ENCODE measurements around the gene GREB1L.

The GREB1L gene

DNA sequence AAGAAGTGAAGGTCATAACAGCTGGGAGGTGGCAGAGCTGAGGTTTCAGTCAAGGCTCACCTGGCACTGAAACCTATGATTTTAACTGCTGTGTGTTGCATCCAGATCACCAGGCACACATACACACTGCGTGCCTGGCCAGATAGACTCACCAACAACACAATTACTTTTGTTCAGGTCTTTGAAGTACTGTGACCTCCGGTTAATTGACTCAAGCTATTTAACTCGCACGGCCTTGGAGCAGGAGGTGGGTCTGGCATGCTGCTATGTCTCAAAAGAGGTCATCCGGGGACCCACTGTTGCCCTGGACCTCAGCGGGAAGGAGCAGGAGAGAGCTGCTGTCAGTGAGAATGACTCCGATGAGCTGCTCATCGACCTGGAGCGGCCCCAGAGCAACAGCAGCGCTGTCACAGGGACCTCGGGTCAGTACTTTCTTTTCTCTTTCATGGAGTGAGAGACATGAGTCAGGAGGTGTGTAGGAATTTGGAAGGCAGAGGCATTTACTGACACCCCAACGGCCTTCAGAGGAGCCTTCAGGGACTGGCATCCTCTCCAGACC lies 254.3 kb downstream of the GREB1L start:
- Histone ChIP-seq H3K36me3 (ENCODE audit: control insufficient read depth, low read depth, low read length) (no peaks in the 10 kb centered on the region), H3K27ac (ENCODE audit: low read length) (no peak overlapping the region), H3K4me1 (ENCODE audit: control insufficient read depth, low read depth, low read length) (no peaks in the 10 kb centered on the region), H3K27me3 (ENCODE audit: control insufficient read depth, insufficient read depth, low read length) (no peaks in the 10 kb centered on the region), H3K9me3 (ENCODE audit: control insufficient read depth, low read depth, low read length) (no peaks in the 10 kb centered on the region), H3K9ac (ENCODE audit: low read length) (no peak overlapping the region), H3K4me3 (ENCODE audit: low read length) (no peak overlapping the region)

DNA sequence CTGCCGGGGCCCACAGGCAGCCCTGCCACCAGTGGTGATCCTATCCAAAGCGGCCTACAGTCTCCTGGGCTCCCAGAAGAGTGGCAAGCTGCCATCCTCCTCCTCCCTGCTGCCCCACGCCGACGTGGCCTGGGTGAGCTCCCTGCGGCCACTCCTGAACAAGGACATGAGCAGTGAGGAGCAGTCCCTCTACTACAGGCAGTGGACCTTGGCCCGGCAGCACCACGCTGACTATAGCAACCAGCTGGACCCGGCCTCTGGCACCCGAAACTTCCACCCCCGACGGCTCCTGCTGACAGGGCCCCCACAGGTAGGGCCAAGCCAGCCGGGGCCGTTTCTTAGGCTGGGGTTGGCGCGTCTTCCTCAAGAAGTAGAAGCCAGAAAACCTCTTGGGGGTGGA lies 258.0 kb downstream of the GREB1L start:
- Histone ChIP-seq H3K9me3 (ENCODE audit: control insufficient read depth, low read depth, low read length) (no peaks in the 10 kb centered on the region), H3K4me3 (ENCODE audit: low read length) (no peak overlapping the region), H3K9ac (ENCODE audit: low read length) (no peak overlapping the region)

DNA sequence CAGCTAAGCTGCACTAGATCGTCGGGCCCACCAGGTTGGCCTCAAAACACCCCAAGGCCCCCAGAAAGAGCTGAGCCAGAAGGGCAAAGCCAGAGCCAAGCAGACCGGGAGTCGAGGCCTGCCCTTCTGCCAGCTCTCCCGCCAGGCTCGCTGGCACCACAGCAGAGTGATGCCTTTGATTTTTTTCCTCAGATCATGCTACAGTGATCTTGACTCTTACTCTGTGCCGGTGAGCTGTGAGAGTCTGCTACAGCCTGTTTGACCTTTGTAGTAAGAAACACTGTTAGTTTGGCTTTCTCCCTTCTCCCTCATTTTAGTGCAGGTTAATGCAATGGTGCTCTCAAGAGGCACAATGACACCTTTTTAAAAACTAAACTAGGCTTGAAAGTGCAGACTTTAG lies 260.6 kb downstream of the GREB1L start:
- H3K9ac ChIP-seq (ENCODE audit: low read length) = no peak overlapping the region
- no peak overlapping the region for H3K27ac ChIP-seq (ENCODE audit: low read length)
- no peaks in the 10 kb centered on the region for H3K9me3 ChIP-seq (ENCODE audit: control insufficient read depth, low read depth, low read length)
- H3K27me3 ChIP-seq (ENCODE audit: control insufficient read depth, insufficient read depth, low read length) = no peaks in the 10 kb centered on the region
- no peak overlapping the region for H3K4me3 ChIP-seq (ENCODE audit: low read length)
- no peaks in the 10 kb centered on the region for H3K4me1 ChIP-seq (ENCODE audit: control insufficient read depth, low read depth, low read length)
- H3K36me3 ChIP-seq (ENCODE audit: control insufficient read depth, low read depth, low read length) = no peaks in the 10 kb centered on the region

More for the DNA sequence above, 258.0 kb downstream of the GREB1L start:
- Histone ChIP-seq H3K27me3 (ENCODE audit: control insufficient read depth, insufficient read depth, low read length) (no peaks in the 10 kb centered on the region), H3K36me3 (ENCODE audit: control insufficient read depth, low read depth, low read length) (no peaks in the 10 kb centered on the region), H3K27ac (ENCODE audit: low read length) (no peak overlapping the region), H3K4me1 (ENCODE audit: control insufficient read depth, low read depth, low read length) (no peaks in the 10 kb centered on the region)

DNA sequence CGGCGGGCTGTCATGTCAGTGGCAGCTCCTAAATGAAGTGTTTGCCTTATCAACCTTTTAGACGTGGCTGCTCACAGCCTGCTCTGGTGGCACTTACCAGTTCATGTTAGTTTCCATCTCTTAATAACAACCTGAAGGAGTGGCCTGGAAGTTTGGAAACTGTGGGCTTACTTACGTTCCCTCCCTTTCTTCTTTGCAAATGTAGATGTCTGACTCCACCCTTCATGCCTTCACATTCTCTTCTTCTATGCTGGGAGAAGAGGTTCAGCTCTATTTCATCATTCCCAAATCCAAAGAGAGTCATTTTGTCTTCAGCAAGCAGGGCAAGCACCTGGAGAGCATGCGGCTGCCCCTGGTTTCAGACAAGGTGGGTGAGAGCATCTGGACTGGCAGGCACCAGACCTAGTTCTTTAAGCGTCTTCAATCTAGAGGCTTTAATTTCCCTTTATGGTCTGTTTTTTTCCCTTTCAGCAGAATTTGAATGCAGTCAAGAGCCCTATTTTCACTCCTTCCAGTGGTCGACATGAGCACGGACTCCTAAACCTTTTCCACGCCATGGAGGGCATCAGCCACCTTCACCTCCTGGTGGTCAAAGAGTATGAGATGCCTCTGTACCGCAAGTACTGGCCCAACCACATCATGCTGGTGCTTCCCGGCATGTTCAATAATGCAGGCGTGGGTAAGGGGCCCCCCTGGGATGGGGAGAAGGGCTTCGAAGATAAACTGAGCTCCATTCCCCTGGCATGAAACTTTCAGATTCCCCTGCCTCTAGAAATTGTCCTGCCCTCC lies 266.1 kb downstream of the GREB1L start:
- Histone ChIP-seq H3K4me3 (ENCODE audit: low read length) (no peak overlapping the region), H3K27ac (ENCODE audit: low read length) (no peak overlapping the region), H3K9ac (ENCODE audit: low read length) (no peak overlapping the region), H3K36me3 (ENCODE audit: control insufficient read depth, low read depth, low read length) (no peaks in the 10 kb centered on the region), H3K27me3 (ENCODE audit: control insufficient read depth, insufficient read depth, low read length) (no peaks in the 10 kb centered on the region), H3K4me1 (ENCODE audit: control insufficient read depth, low read depth, low read length) (no peaks in the 10 kb centered on the region), H3K9me3 (ENCODE audit: control insufficient read depth, low read depth, low read length) (no peaks in the 10 kb centered on the region)

DNA sequence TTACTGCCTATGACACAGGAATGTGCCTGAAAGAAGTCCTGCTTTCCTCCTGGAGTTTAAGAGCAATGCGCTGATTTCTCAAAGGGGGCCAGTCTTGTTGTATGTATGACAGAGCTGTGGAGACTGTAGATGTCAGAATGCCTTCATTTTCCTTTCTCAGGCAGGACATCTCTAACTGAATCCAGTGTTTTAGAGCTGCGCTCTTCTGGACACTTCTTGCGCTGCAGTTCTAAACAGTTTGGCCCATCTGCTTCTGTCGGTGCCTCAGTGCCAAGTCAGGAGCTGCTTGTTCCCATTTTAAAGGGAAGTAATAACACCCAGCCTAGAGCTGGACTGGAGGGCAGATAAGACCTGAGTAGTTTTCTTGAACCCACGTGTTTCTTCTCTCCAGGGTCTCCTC lies 267.0 kb downstream of the GREB1L start:
- no peak overlapping the region for H3K27ac ChIP-seq (ENCODE audit: low read length)
- H3K4me1 ChIP-seq (ENCODE audit: control insufficient read depth, low read depth, low read length) = no peaks in the 10 kb centered on the region
- no peaks in the 10 kb centered on the region for H3K27me3 ChIP-seq (ENCODE audit: control insufficient read depth, insufficient read depth, low read length)
- H3K9ac ChIP-seq (ENCODE audit: low read length) = no peak overlapping the region
- H3K36me3 ChIP-seq (ENCODE audit: control insufficient read depth, low read depth, low read length) = peaks cover 3% of the 10 kb centered on the region
- no peak overlapping the region for H3K4me3 ChIP-seq (ENCODE audit: low read length)
- no peaks in the 10 kb centered on the region for H3K9me3 ChIP-seq (ENCODE audit: control insufficient read depth, low read depth, low read length)

DNA sequence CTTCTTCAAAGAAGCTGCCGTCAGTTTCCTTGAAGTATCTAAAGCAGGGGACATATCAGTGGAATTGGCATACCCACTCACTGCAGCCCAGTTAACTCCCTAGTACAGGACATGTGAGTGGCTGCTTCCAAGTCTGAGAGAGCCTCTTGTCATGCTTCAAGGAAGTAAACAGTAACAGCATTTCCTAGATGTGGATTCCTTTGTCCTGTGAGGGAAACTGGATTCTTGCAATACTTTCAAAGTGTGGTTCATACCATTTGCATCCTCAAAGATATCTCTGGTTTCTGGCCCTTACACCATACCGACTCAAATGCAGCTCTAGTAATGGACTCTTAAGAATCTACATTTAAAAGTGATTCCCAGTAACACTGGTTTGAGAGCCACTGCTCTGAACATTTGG lies 271.3 kb downstream of the GREB1L start:
- H3K4me3 ChIP-seq (ENCODE audit: low read length) = no peak overlapping the region
- no peak overlapping the region for H3K27ac ChIP-seq (ENCODE audit: low read length)
- H3K9ac ChIP-seq (ENCODE audit: low read length) = no peak overlapping the region
- no peaks in the 10 kb centered on the region for H3K4me1 ChIP-seq (ENCODE audit: control insufficient read depth, low read depth, low read length)
- H3K36me3 ChIP-seq (ENCODE audit: control insufficient read depth, low read depth, low read length) = peaks cover 4% of the 10 kb centered on the region
- H3K9me3 ChIP-seq (ENCODE audit: control insufficient read depth, low read depth, low read length) = no peaks in the 10 kb centered on the region
- H3K27me3 ChIP-seq (ENCODE audit: control insufficient read depth, insufficient read depth, low read length) = no peaks in the 10 kb centered on the region

DNA sequence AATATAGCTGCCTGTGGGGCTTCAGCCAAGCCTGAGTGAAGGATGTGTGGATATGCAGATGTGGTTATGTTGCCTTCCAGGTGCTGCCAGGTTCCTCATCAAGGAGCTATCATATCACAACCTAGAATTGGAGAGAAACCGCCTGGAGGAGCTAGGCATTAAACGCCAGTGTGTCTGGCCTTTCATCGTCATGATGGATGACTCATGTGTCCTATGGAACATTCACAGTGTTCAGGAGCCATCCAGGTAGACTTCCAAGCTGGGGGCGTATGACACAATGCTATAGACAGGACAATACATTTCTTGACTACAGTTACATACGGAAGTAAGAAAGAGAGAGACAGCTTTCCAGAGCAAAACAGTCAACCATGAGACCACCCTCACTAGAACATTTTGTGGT lies 271.7 kb downstream of the GREB1L start:
- Histone ChIP-seq H3K27me3 (ENCODE audit: control insufficient read depth, insufficient read depth, low read length) (no peaks in the 10 kb centered on the region), H3K36me3 (ENCODE audit: control insufficient read depth, low read depth, low read length) (peaks cover 4% of the 10 kb centered on the region)

DNA sequence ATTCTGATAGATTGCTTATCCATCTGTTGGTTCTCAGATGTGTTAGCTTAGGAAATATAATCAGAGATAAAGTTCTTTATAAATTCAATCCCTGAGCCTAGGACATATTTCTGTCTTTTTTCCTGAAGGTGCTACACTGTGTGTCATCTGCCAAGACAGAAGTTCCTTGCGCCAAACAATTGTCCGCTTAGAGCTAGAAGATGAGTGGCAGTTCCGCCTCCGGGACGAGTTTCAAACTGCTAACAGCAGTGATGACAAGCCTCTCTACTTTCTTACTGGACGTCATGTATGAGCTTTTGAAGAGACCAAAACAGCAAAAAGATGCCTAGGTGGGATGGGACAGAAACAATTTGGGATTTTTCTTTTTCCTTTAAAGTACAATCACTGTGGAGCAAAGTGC lies 280.5 kb downstream of the GREB1L start:
- no peaks in the 10 kb centered on the region for H3K4me1 ChIP-seq (ENCODE audit: control insufficient read depth, low read depth, low read length)
- no peaks in the 10 kb centered on the region for H3K27me3 ChIP-seq (ENCODE audit: control insufficient read depth, insufficient read depth, low read length)
- H3K9me3 ChIP-seq (ENCODE audit: control insufficient read depth, low read depth, low read length) = no peaks in the 10 kb centered on the region
- H3K4me3 ChIP-seq (ENCODE audit: low read length) = no peak overlapping the region
- H3K27ac ChIP-seq (ENCODE audit: low read length) = no peak overlapping the region
- H3K36me3 ChIP-seq (ENCODE audit: control insufficient read depth, low read depth, low read length) = peaks cover 31% of the 10 kb centered on the region
- no peak overlapping the region for H3K9ac ChIP-seq (ENCODE audit: low read length)

More for the DNA sequence above, 271.7 kb downstream of the GREB1L start:
- no peaks in the 10 kb centered on the region for H3K4me1 ChIP-seq (ENCODE audit: control insufficient read depth, low read depth, low read length)
- no peak overlapping the region for H3K4me3 ChIP-seq (ENCODE audit: low read length)
- no peak overlapping the region for H3K27ac ChIP-seq (ENCODE audit: low read length)
- no peaks in the 10 kb centered on the region for H3K9me3 ChIP-seq (ENCODE audit: control insufficient read depth, low read depth, low read length)
- no peak overlapping the region for H3K9ac ChIP-seq (ENCODE audit: low read length)

DNA sequence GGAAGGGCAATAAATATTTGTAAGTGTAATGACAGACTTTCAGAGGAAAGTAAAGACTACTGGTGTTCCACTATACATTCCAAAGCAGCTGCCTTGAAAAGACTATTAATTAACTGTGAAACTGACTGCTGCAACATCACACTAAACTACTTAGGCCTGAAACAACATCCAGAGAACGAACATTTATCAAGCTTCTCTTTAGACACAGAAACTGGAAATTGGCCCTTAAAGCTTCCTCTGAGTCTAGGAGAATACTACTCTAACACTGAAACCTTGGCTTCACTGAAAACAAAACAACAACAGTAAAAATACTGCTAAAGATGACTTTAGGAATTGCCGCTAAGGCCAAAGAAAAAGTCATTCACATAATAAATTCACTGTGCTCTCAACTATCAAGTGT lies 283.9 kb downstream of the GREB1L start:
- Histone ChIP-seq H3K4me1 (ENCODE audit: control insufficient read depth, low read depth, low read length) (no peaks in the 10 kb centered on the region), H3K4me3 (ENCODE audit: low read length) (no peak overlapping the region), H3K27ac (ENCODE audit: low read length) (no peak overlapping the region), H3K9ac (ENCODE audit: low read length) (no peak overlapping the region), H3K9me3 (ENCODE audit: control insufficient read depth, low read depth, low read length) (no peaks in the 10 kb centered on the region), H3K27me3 (ENCODE audit: control insufficient read depth, insufficient read depth, low read length) (no peaks in the 10 kb centered on the region), H3K36me3 (ENCODE audit: control insufficient read depth, low read depth, low read length) (peaks cover 36% of the 10 kb centered on the region)

DNA sequence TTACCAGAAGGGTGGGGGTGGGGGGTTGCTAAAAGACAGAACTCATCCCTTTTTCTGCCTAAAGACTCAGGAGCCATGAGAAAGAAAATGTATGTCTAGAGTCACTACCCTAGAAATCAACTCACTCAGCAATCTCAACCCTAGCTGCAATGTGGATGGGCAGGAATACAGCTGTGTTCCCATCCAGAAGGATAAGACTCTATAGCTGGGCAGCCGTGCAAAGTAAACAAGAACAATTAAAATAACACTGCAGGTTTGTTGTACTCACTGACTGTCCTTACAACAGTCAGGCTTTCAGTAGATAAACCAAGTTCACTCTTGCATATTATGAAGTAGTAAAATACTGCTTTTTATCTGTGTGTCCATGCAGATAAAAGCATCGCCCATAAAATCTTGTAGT lies 284.4 kb downstream of the GREB1L start:
- Histone ChIP-seq H3K27ac (ENCODE audit: low read length) (no peak overlapping the region), H3K9ac (ENCODE audit: low read length) (no peak overlapping the region), H3K27me3 (ENCODE audit: control insufficient read depth, insufficient read depth, low read length) (no peaks in the 10 kb centered on the region), H3K4me3 (ENCODE audit: low read length) (no peak overlapping the region), H3K9me3 (ENCODE audit: control insufficient read depth, low read depth, low read length) (no peaks in the 10 kb centered on the region), H3K4me1 (ENCODE audit: control insufficient read depth, low read depth, low read length) (no peaks in the 10 kb centered on the region), H3K36me3 (ENCODE audit: control insufficient read depth, low read depth, low read length) (peaks cover 41% of the 10 kb centered on the region)

DNA sequence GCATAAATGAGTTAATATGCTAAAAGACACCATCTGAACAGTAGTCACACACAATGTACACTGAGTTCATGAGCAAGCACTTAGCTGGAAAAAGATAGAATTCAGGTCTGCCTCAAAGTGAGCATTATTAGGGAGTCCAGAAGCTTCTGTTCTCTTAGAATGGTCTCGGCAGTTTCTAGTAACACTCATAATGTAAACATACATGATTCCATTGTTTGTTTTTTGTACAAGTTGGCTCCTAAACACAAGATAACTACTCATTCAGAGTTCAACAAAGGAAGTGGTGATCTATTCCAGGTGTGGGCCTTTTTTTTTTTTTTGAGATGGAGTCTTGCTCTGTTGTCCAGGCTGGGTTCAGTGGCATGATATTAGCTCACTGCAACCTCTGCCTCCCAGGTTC lies 292.3 kb downstream of the GREB1L start:
- no peak overlapping the region for H3K9ac ChIP-seq (ENCODE audit: low read length)
- H3K9me3 ChIP-seq (ENCODE audit: control insufficient read depth, low read depth, low read length) = no peaks in the 10 kb centered on the region
- H3K4me3 ChIP-seq (ENCODE audit: low read length) = no peak overlapping the region
- H3K27ac ChIP-seq (ENCODE audit: low read length) = no peak overlapping the region
- H3K4me1 ChIP-seq (ENCODE audit: control insufficient read depth, low read depth, low read length) = no peaks in the 10 kb centered on the region
- H3K27me3 ChIP-seq (ENCODE audit: control insufficient read depth, insufficient read depth, low read length) = no peaks in the 10 kb centered on the region
- H3K36me3 ChIP-seq (ENCODE audit: control insufficient read depth, low read depth, low read length) = peaks cover 36% of the 10 kb centered on the region

DNA sequence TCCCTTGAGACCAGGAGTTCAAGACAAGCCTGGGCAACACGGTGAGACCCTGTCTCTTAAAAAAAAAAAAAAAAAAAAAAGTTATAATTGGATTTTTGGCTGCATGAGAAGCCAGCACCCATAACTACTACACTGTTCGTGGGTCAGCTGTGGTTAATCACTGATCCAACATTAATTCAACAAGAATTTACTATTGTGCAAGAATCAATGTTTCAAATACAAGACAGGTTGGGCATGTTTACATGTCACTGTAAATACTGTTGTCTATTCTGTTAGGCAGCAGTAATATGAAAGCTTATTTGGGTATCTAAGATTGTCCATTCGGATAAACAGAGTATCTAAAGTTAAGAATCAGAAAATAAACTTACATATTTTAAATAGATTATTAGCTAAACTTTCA lies 296.2 kb downstream of the GREB1L start:
- H3K9ac ChIP-seq (ENCODE audit: low read length) = no peak overlapping the region
- H3K9me3 ChIP-seq (ENCODE audit: control insufficient read depth, low read depth, low read length) = no peaks in the 10 kb centered on the region
- H3K4me3 ChIP-seq (ENCODE audit: low read length) = no peak overlapping the region
- H3K27ac ChIP-seq (ENCODE audit: low read length) = no peak overlapping the region
- peaks cover 23% of the 10 kb centered on the region for H3K36me3 ChIP-seq (ENCODE audit: control insufficient read depth, low read depth, low read length)
- no peaks in the 10 kb centered on the region for H3K4me1 ChIP-seq (ENCODE audit: control insufficient read depth, low read depth, low read length)
- H3K27me3 ChIP-seq (ENCODE audit: control insufficient read depth, insufficient read depth, low read length) = no peaks in the 10 kb centered on the region

Measured in iPS-18a (cell line).